Hepatocyte (in vitro differentiated cells): ENCODE data around the gene PTPRM. TPM values are rescaled to one million over a fixed set of nuclear protein-coding genes. Genes with fewer than 3 reads are reported as not detected.

Experiments used
- DNase-seq: peaks from one replicate; pipeline ENCODE4 v3.0.0-alpha.2; 2016; ENCODE audit warnings: low spot score
- H2AFZ ChIP-seq: fragments of 200-600 bp; sonication (generic); 2 replicates; pipeline ENCODE4 v1.6.0; 2016; ENCODE audit warnings: antibody characterized with exemption, mild to moderate bottlenecking
- H3K27ac ChIP-seq: fragments of 200-600 bp; sonication (generic); 2 replicates; pipeline ENCODE4 v1.5.1; 2016; ENCODE audit warnings: mild to moderate bottlenecking
- H3K27me3 ChIP-seq: fragments of 200-600 bp; sonication (generic); 2 replicates; pipeline ENCODE4 v1.6.1; 2016
- H3K36me3 ChIP-seq: fragments of 200-600 bp; sonication (generic); replicated peaks from 2 replicates; pipeline ENCODE4 v1.5.1; 2016; ENCODE audit warnings: low read depth; ENCODE audit not compliant: insufficient read depth
- H3K4me1 ChIP-seq: fragments of 200-600 bp; sonication (generic); 2 replicates; pipeline ENCODE4 v1.5.1; 2016; ENCODE audit warnings: mild to moderate bottlenecking, moderate library complexity; ENCODE audit not compliant: insufficient read depth
- H3K4me2 ChIP-seq: fragments of 200-600 bp; sonication (generic); 2 replicates; pipeline ENCODE4 v1.6.0; 2016
- H3K4me3 ChIP-seq: fragments of 200-600 bp; sonication (generic); 2 replicates; pipeline ENCODE4 v1.5.1; 2016; ENCODE audit warnings: mild to moderate bottlenecking
- H3K79me2 ChIP-seq: fragments of 200-600 bp; sonication (generic); 2 replicates; pipeline ENCODE4 v1.6.0; 2017; ENCODE audit warnings: mild to moderate bottlenecking
- H3K9me2 ChIP-seq: fragments of 200-600 bp; sonication (generic); replicated peaks from 2 replicates; pipeline ENCODE4 v1.6.0; 2017; ENCODE audit warnings: mild to moderate bottlenecking; ENCODE audit not compliant: insufficient read depth
- H3K9me3 ChIP-seq: fragments of 200-600 bp; sonication (generic); 2 replicates; pipeline ENCODE4 v1.5.1; 2016; ENCODE audit warnings: low read depth, mild to moderate bottlenecking
- H4K20me1 ChIP-seq: fragments of 200-600 bp; sonication (generic); 2 replicates; pipeline ENCODE4 v1.6.0; 2016; ENCODE audit warnings: mild to moderate bottlenecking; ENCODE audit not compliant: insufficient read depth, poor library complexity, severe bottlenecking
- CTCF ChIP-seq: fragments of 200-600 bp; sonication (generic); IDR thresholded peaks from 2 replicates; pipeline ENCODE4 v1.5.1; 2016; ENCODE audit warnings: antibody characterized with exemption, mild to moderate bottlenecking; ENCODE audit not compliant: poor library complexity
- EZH2 ChIP-seq: fragments of 200-600 bp; sonication (generic); IDR thresholded peaks from 2 replicates; pipeline ENCODE4 v1.6.1; 2016; ENCODE audit warnings: antibody characterized with exemption, mild to moderate bottlenecking, borderline replicate concordance
- EZH2phosphoT487 ChIP-seq: fragments of 200-600 bp; sonication (generic); IDR thresholded peaks from one replicate; pipeline ENCODE4 v1.6.1; 2018; ENCODE audit warnings: antibody characterized with exemption, mild to moderate bottlenecking, low read depth, moderate library complexity; ENCODE audit not compliant: unreplicated experiment, severe bottlenecking
- WGBS: methylation state at CpG from one replicate; pipeline ENCODE4 v1.1.6; 2016; ENCODE audit warnings: low lambda C conversion rate; ENCODE audit errors: missing lambda C conversion rate; 5-methylcytosine and 5-hydroxymethylcytosine counted together
- polyA plus RNA-seq: library from polyadenylated mRNA; unstranded; fragments of >200 nt; fragmentation: Nextera tagmentation; extraction: Ambion mirVana; gene quantifications from 2 replicates; pipeline ENCODE4 v1.2.1, GENCODE V29; 2016
- total RNA-seq: library from RNA; depleted of rRNA; stranded (reverse); fragments of >200 nt; gene quantifications from 2 replicates; pipeline ENCODE4 v1.2.3, GENCODE V29; 2014

The PTPRM gene
- total and polyA plus RNA-seq, 2 experiments from 2014 or later, result 26.1 to 47.4 TPM

GRCh38 chr18:8073167-8073566, 506.1 kb downstream of the PTPRM start:
- Histone ChIP-seq H4K20me1 (no peaks in the 10 kb centered on the region), H3K4me1 (no peaks in the 10 kb centered on the region), H3K9me3 (no peaks in the 10 kb centered on the region), H3K79me2 (no peaks in the 10 kb centered on the region), H3K27me3 (no peaks in the 10 kb centered on the region), H3K9me2 (no peaks in the 10 kb centered on the region), H3K36me3 (no peaks in the 10 kb centered on the region), H3K27ac (no peak overlapping the region), H3K4me2 (no peak overlapping the region), H3K4me3 (no peak overlapping the region), H2AFZ (no peak overlapping the region)
- no peak for DNase-seq
- WGBS, result 86% methylated on average over 3 of the region's 3 CpGs
- TF ChIP-seq EZH2phosphoT487, result no peak
- TF ChIP-seq CTCF, result no peak
- TF ChIP-seq EZH2, result no peak

GRCh38 chr18:8080092-8080491, 513.0 kb downstream of the PTPRM start:
- H3K4me2 ChIP-seq, result no peak overlapping the region
- H3K27ac ChIP-seq, result no peak overlapping the region
- no peaks in the 10 kb centered on the region for H3K79me2 ChIP-seq
- no peak overlapping the region for H2AFZ ChIP-seq
- no peaks in the 10 kb centered on the region for H3K9me2 ChIP-seq
- H4K20me1 ChIP-seq, result no peaks in the 10 kb centered on the region
- no peaks in the 10 kb centered on the region for H3K27me3 ChIP-seq
- H3K4me1 ChIP-seq, result no peaks in the 10 kb centered on the region
- DNase-seq, result no peak
- H3K36me3 ChIP-seq, result no peaks in the 10 kb centered on the region
- TF ChIP-seq CTCF (no peak), EZH2 (no peak)
- no peak overlapping the region for H3K4me3 ChIP-seq
- no peaks in the 10 kb centered on the region for H3K9me3 ChIP-seq

GRCh38 chr18:8081267-8081666, 514.2 kb downstream of the PTPRM start:
- no peak overlapping the region for H3K4me2 ChIP-seq
- no peaks in the 10 kb centered on the region for H3K27me3 ChIP-seq
- 36% methylated on average over 1 of the region's 1 CpG for WGBS
- H3K9me2 ChIP-seq, result no peaks in the 10 kb centered on the region
- no peaks in the 10 kb centered on the region for H3K79me2 ChIP-seq
- DNase-seq, result no peak
- no peak overlapping the region for H2AFZ ChIP-seq
- no peaks in the 10 kb centered on the region for H4K20me1 ChIP-seq
- H3K36me3 ChIP-seq, result no peaks in the 10 kb centered on the region
- TF ChIP-seq EZH2phosphoT487 (no peak), CTCF (no peak), EZH2 (no peak)
- no peak overlapping the region for H3K4me3 ChIP-seq
- no peak overlapping the region for H3K27ac ChIP-seq
- no peaks in the 10 kb centered on the region for H3K9me3 ChIP-seq
- H3K4me1 ChIP-seq, result no peaks in the 10 kb centered on the region

GRCh38 chr18:8081872-8082553, 514.9 kb downstream of the PTPRM start:
- Histone ChIP-seq H2AFZ (no peak overlapping the region), H3K27ac (no peak overlapping the region), H3K4me1 (no peaks in the 10 kb centered on the region), H4K20me1 (no peaks in the 10 kb centered on the region), H3K9me3 (no peaks in the 10 kb centered on the region), H3K4me2 (no peak overlapping the region), H3K36me3 (no peaks in the 10 kb centered on the region), H3K79me2 (no peaks in the 10 kb centered on the region), H3K27me3 (no peaks in the 10 kb centered on the region), H3K4me3 (no peak overlapping the region), H3K9me2 (no peaks in the 10 kb centered on the region)
- WGBS, result 51% methylated on average over 3 of the region's 3 CpGs
- DNase-seq, result no peak
- TF ChIP-seq EZH2phosphoT487 (no peak), CTCF (no peak), EZH2 (no peak)
